GM23338 (cell line): ENCODE measurements around the gene TGM6. TPM values are rescaled to one million over a fixed set of nuclear protein-coding genes. Genes with fewer than 3 reads are reported as not detected.

ENCODE experiments used
- ATAC-seq: fragments of 200-7000 bp; cut with Tn5 transposase; 3 replicates; pipeline ENCODE4 v1.9.1; 2020
- DNase-seq: peaks from one replicate; pipeline ENCODE4 v3.0.0-alpha.2; 2015; ENCODE audit warnings: low spot score
- H2AFZ ChIP-seq: fragments of 200-600 bp; sonication (generic); 2 replicates; pipeline ENCODE4 v1.8.0; 2016; ENCODE audit warnings: antibody characterized with exemption, mild to moderate bottlenecking, moderate library complexity
- H3F3A ChIP-seq: fragments of 200-600 bp; sonication (generic); replicated peaks from 2 replicates; pipeline ENCODE4 v1.8.0; 2017; ENCODE audit warnings: antibody characterized with exemption, mixed run types, low read depth
- H3K27ac ChIP-seq: fragments of 200-600 bp; sonication (generic); 2 replicates; pipeline ENCODE4 v1.6.1; 2016; ENCODE audit warnings: low read depth
- H3K27me3 ChIP-seq: fragments of 200-600 bp; sonication (generic); 2 replicates; pipeline ENCODE4 v1.8.0; 2016; ENCODE audit warnings: mild to moderate bottlenecking, mixed run types, moderate library complexity; ENCODE audit not compliant: insufficient read depth
- H3K36me3 ChIP-seq: fragments of 200-600 bp; sonication (generic); 2 replicates; pipeline ENCODE4 v1.8.0; 2016; ENCODE audit warnings: mild to moderate bottlenecking; ENCODE audit not compliant: insufficient read depth
- H3K4me1 ChIP-seq: fragments of 200-600 bp; sonication (generic); 2 replicates; pipeline ENCODE4 v1.8.0; 2016; ENCODE audit warnings: mild to moderate bottlenecking, moderate library complexity; ENCODE audit not compliant: insufficient read depth
- H3K4me2 ChIP-seq: fragments of 200-600 bp; sonication (generic); 2 replicates; pipeline ENCODE4 v1.7.1; 2017; ENCODE audit warnings: mixed run types
- H3K4me3 ChIP-seq: fragments of 200-600 bp; sonication (generic); 2 replicates; pipeline ENCODE4 v1.6.1; 2016; ENCODE audit warnings: mixed run types
- H3K79me2 ChIP-seq: fragments of 200-600 bp; sonication (generic); replicated peaks from 2 replicates; pipeline ENCODE4 v1.8.0; 2017; ENCODE audit warnings: mild to moderate bottlenecking; ENCODE audit not compliant: insufficient read depth
- H3K9me2 ChIP-seq: fragments of 200-600 bp; sonication (generic); 2 replicates; pipeline ENCODE4 v1.8.0; 2017; ENCODE audit not compliant: insufficient read depth
- H4K20me1 ChIP-seq: fragments of 200-600 bp; sonication (generic); replicated peaks from 2 replicates; pipeline ENCODE4 v1.8.0; 2017; ENCODE audit warnings: mild to moderate bottlenecking; ENCODE audit not compliant: insufficient read depth
- H3K27ac Mint-ChIP-seq: 2 replicates; pipeline ENCODE4 v1.8.0; 2020; ENCODE audit warnings: inconsistent platforms, mild to moderate bottlenecking, moderate library complexity, mixed read lengths
- H3K27me3 Mint-ChIP-seq: 3 replicates; pipeline ENCODE4 v1.8.0; 2022; ENCODE audit warnings: low read depth, mild to moderate bottlenecking, moderate library complexity, mixed read lengths, inconsistent platforms; ENCODE audit not compliant: insufficient read depth, poor library complexity
- H3K36me3 Mint-ChIP-seq: 3 replicates; pipeline ENCODE4 v1.8.0; 2021; ENCODE audit warnings: low read depth, mild to moderate bottlenecking, inconsistent platforms, moderate library complexity, mixed read lengths
- H3K4me1 Mint-ChIP-seq: 3 replicates; pipeline ENCODE4 v1.8.0; 2020; ENCODE audit warnings: mild to moderate bottlenecking, inconsistent platforms, mixed read lengths
- H3K4me3 Mint-ChIP-seq: 3 replicates; pipeline ENCODE4 v1.8.0; 2021; ENCODE audit warnings: moderate library complexity, mild to moderate bottlenecking, inconsistent platforms, mixed read lengths
- H3K9me3 Mint-ChIP-seq: 3 replicates; pipeline ENCODE4 v1.8.0; 2020; ENCODE audit warnings: moderate library complexity, mild to moderate bottlenecking, inconsistent platforms, mixed read lengths
- CREB1 ChIP-seq: fragments of 250-450 bp; sonication (Bioruptor Pico); IDR thresholded peaks from 2 replicates; pipeline ENCODE4 v1.5.0; 2020; ENCODE audit warnings: low read depth, mild to moderate bottlenecking, moderate library complexity
- ETS1 ChIP-seq: IDR thresholded peaks from 2 replicates; pipeline ENCODE4 v1.6.1; 2016; ENCODE audit warnings: antibody characterized with exemption
- EZH2 ChIP-seq: fragments of 200-600 bp; sonication (generic); IDR thresholded peaks from one replicate; pipeline ENCODE4 v1.8.0; 2017; ENCODE audit warnings: antibody characterized with exemption, mild to moderate bottlenecking, low read depth; ENCODE audit not compliant: unreplicated experiment
- EZH2phosphoT487 ChIP-seq: fragments of 200-600 bp; sonication (generic); IDR thresholded peaks from one replicate; pipeline ENCODE4 v1.8.1; 2018; ENCODE audit warnings: antibody characterized with exemption; ENCODE audit not compliant: unreplicated experiment
- JUNB ChIP-seq: IDR thresholded peaks from one replicate; pipeline ENCODE4 v1.6.1; 2016; ENCODE audit warnings: antibody characterized with exemption; ENCODE audit not compliant: unreplicated experiment
- NANOG ChIP-seq: IDR thresholded peaks from 2 replicates; pipeline ENCODE4 v1.6.1; 2016; ENCODE audit warnings: antibody characterized with exemption, borderline replicate concordance
- POLR2AphosphoS5 ChIP-seq: IDR thresholded peaks from 2 replicates; pipeline ENCODE4 v1.6.1; 2016; ENCODE audit warnings: antibody characterized with exemption, low read depth
- REST ChIP-seq: IDR thresholded peaks from one replicate; pipeline ENCODE4 v1.6.1; 2018; ENCODE audit warnings: antibody characterized with exemption; ENCODE audit not compliant: unreplicated experiment
- STAT1 ChIP-seq: IDR thresholded peaks from one replicate; pipeline ENCODE4 v1.6.1; 2016; ENCODE audit warnings: antibody characterized with exemption; ENCODE audit not compliant: unreplicated experiment
- ZNF462 ChIP-seq: fragments of 250-450 bp; sonication (Bioruptor Pico); IDR thresholded peaks from 2 replicates; pipeline ENCODE4 v1.5.0; 2020; ENCODE audit warnings: mild to moderate bottlenecking, moderate library complexity
- polyA plus RNA-seq: library from polyadenylated mRNA; unstranded; fragments of >200 nt; fragmentation: Nextera tagmentation; extraction: Ambion mirVana; gene quantifications from 2 replicates; pipeline ENCODE4 v1.2.1, GENCODE V29; 2016
- total RNA-seq: library from RNA; depleted of rRNA; stranded (reverse); fragments of >200 nt; shearing (Covaris generic); gene quantifications from 2 replicates; pipeline ENCODE4 v1.2.3, GENCODE V29; 2014

The TGM6 gene
- total and polyA plus RNA-seq, 2 experiments from 2014 or later, result not detected

GRCh38 chr20:2385496-2385895 lies 4.8 kb downstream of the TGM6 start:
- H3K36me3 ChIP-seq, result no peaks in the 10 kb centered on the region
- no peaks in the 10 kb centered on the region for H3K79me2 ChIP-seq
- peaks cover 2% of the 10 kb centered on the region for H3K27me3 Mint-ChIP-seq
- H3K4me2 ChIP-seq, result no peak overlapping the region
- H3K4me3 ChIP-seq, result no peak overlapping the region
- H3K36me3 Mint-ChIP-seq, result no peaks in the 10 kb centered on the region
- no peak for TF ChIP-seq EZH2
- no peak for TF ChIP-seq ETS1
- TF ChIP-seq NANOG, result no peak
- no peak for TF ChIP-seq STAT1
- no peak for TF ChIP-seq JUNB
- TF ChIP-seq REST, result no peak
- TF ChIP-seq CREB1, result no peak
- TF ChIP-seq ZNF462 (CRISPR knock-in tag), result no peak
- no peak for TF ChIP-seq EZH2phosphoT487
- no peak for TF ChIP-seq POLR2AphosphoS5
- H2AFZ ChIP-seq, result no peak overlapping the region
- no peak overlapping the region for H3K27ac ChIP-seq
- no peak overlapping the region for H3K27ac Mint-ChIP-seq
- H3K4me1 ChIP-seq, result no peaks in the 10 kb centered on the region
- no peaks in the 10 kb centered on the region for H4K20me1 ChIP-seq
- no peaks in the 10 kb centered on the region for H3F3A ChIP-seq
- peaks cover 4% of the 10 kb centered on the region; the same call in 1 of the 3 replicates for H3K9me3 Mint-ChIP-seq
- ATAC-seq, result no peak
- H3K9me2 ChIP-seq, result peaks cover 16% of the 10 kb centered on the region; the same call in 1 of the 2 replicates
- no peaks in the 10 kb centered on the region for H3K27me3 ChIP-seq
- peaks cover 3% of the 10 kb centered on the region for H3K4me1 Mint-ChIP-seq
- no peak overlapping the region for H3K4me3 Mint-ChIP-seq
- DNase-seq, result no peak
